Activated CD4-positive, alpha-beta T cell treated with anti-CD3 and anti-CD28 coated beads for 36 hours (primary cell): ENCODE data around the gene CLN6. TPM values are rescaled to one million over a fixed set of nuclear protein-coding genes. Genes with fewer than 3 reads are reported as not detected.

Experiments used
- ATAC-seq: fragments of 200-7000 bp; cut with Tn5 transposase; one replicate; pipeline ENCODE4 v1.10.0; 2021; ENCODE audit warnings: mild to moderate bottlenecking, moderate library complexity
- CTCF ChIA-PET: fragments of 350-600 bp; sonication (Branson Sonifier 250); formaldehyde crosslinking; loops from one replicate; lab custom pipeline; 2021; ENCODE audit warnings: antibody characterized with exemption; lab: Charles Lee
- POLR2A ChIA-PET: fragments of 350-600 bp; sonication (Branson Sonifier 250); formaldehyde crosslinking; loops from one replicate; lab custom pipeline; 2021; ENCODE audit warnings: antibody characterized with exemption, inconsistent platforms; lab: Charles Lee
- DNase-seq: peaks from one replicate; pipeline ENCODE4 v3.0.0-alpha.2; 2020
- H3K27ac Mint-ChIP-seq: one replicate; pipeline ENCODE4 v1.8.0; 2021; ENCODE audit warnings: mixed read lengths
- H3K27me3 Mint-ChIP-seq: one replicate; pipeline ENCODE4 v1.8.0; 2021; ENCODE audit warnings: mixed read lengths
- H3K36me3 Mint-ChIP-seq: one replicate; pipeline ENCODE4 v1.8.0; 2021; ENCODE audit warnings: low read depth, mixed read lengths
- H3K4me1 Mint-ChIP-seq: one replicate; pipeline ENCODE4 v1.8.0; 2021; ENCODE audit warnings: mixed read lengths
- H3K4me3 Mint-ChIP-seq: one replicate; pipeline ENCODE4 v1.8.0; 2021; ENCODE audit warnings: mild to moderate bottlenecking, moderate library complexity, mixed read lengths
- H3K9me3 Mint-ChIP-seq: one replicate; pipeline ENCODE4 v1.8.0; 2021; ENCODE audit warnings: low read depth, mixed read lengths
- intact Hi-C, 2 experiments: fragments of 100-400 bp; cut with DNase I in 1 of 2; cut with micrococcal nuclease in 1 of 2; formaldehyde crosslinking; loops; one replicate each; pipeline versions ENCODE4 v1.14.2 to v1.15.1; 2022 to 2024; cut with DNase I, micrococcal nuclease
- total RNA-seq, 2 experiments: library from RNA; stranded (reverse); gene quantifications; one replicate each; pipeline ENCODE4 v1.2.3, GENCODE V29; 2021

Gene CLN6
- total RNA-seq, 2 experiments from 2014 or later, result 45.1 to 48.2 TPM

GRCh38 chr15:68158046-68158628 lies 71.4 kb downstream of the CLN6 start:
- intact Hi-C loops, result no loop called here
- POLR2A ChIA-PET, result interaction anchor here (1.0 kb wide), 1 partner anchor 10 kb away, joined by 4 read pairs; no protein-coding TSS in a partner anchor
- H3K27ac Mint-ChIP-seq, result no peak overlapping the region
- H3K36me3 Mint-ChIP-seq, result peaks cover 29% of the 10 kb centered on the region
- H3K4me1 Mint-ChIP-seq, result no peaks in the 10 kb centered on the region
- H3K9me3 Mint-ChIP-seq, result peaks cover 6% of the 10 kb centered on the region
- no peak for DNase-seq
- H3K27me3 Mint-ChIP-seq, result no peaks in the 10 kb centered on the region
- CTCF ChIA-PET, result interaction anchor here (1.1 to 1.6 kb wide), 3 partner anchors 8 to 25 kb away, joined by 3 read pairs; no protein-coding TSS in a partner anchor
- H3K4me3 Mint-ChIP-seq, result no peak overlapping the region
- ATAC-seq, result no peak

GRCh38 chr15:68157074-68157473 lies 72.5 kb downstream of the CLN6 start:
- ATAC-seq, result no peak

More at GRCh38 chr15:68157074-68157473, 72.5 kb downstream of the CLN6 start:
- Mint-ChIP-seq H3K27me3 (no peaks in the 10 kb centered on the region), H3K9me3 (peaks cover 6% of the 10 kb centered on the region), H3K4me1 (no peaks in the 10 kb centered on the region), H3K27ac (no peak overlapping the region), H3K4me3 (no peak overlapping the region), H3K36me3 (peaks cover 25% of the 10 kb centered on the region)
- CTCF ChIA-PET, result interaction anchor here (0.9 to 1.6 kb wide), 4 partner anchors 12 to 294 kb away, joined by 3 to 4 read pairs (median 3); no protein-coding TSS in a partner anchor
- DNase-seq, result no peak
- intact Hi-C loops, result no loop called here
- POLR2A ChIA-PET, result no interaction called here

Other genes starting within 250 kb of the CLN6 start
- gene PIAS1, start 175.4 kb downstream of the CLN6 start, total RNA-seq, result 10 to 100 TPM; 26.7 to 45.8 TPM
- gene CALML4, start 24.4 kb downstream of the CLN6 start, total RNA-seq, result 1 to 10 TPM; 6.8 to 9.2 TPM
- gene FEM1B, start 48.0 kb upstream of the CLN6 start, total RNA-seq, result 10 to 100 TPM; 41.1 to 50.0 TPM
- gene ITGA11, start 202.4 kb upstream of the CLN6 start, total RNA-seq, result 1 to 10 TPM; 2.9 to 3.2 TPM